GM18867 (cell line): ENCODE measurements around the gene TMEM184B.

ENCODE experiments used
- ATAC-seq: cut with Tn5 transposase; IDR thresholded peaks from one replicate; pipeline ENCODE4 v1.9.1; 2021; ENCODE audit warnings: mild to moderate bottlenecking, moderate library complexity; ENCODE audit not compliant: unreplicated experiment

The TMEM184B gene

GRCh38 chr22:38308791-38309498 is 36.1 kb upstream of the TMEM184B start:
- ATAC-seq, result no peak

- peak; percentile 64 for ATAC-seq
Observed at GRCh38 chr22:38305471-38306448, 33.0 kb upstream of the TMEM184B start.

- ATAC-seq, result no peak
Observed at GRCh38 chr22:38304526-38304925, 31.7 kb upstream of the TMEM184B start.

GRCh38 chr22:38303974-38304373 is 31.2 kb upstream of the TMEM184B start:
- no peak for ATAC-seq

GRCh38 chr22:38302906-38303305 is 30.1 kb upstream of the TMEM184B start:
- no peak for ATAC-seq

GRCh38 chr22:38300946-38301345 is 28.1 kb upstream of the TMEM184B start:
- no peak for ATAC-seq

GRCh38 chr22:38300197-38300945 is 27.6 kb upstream of the TMEM184B start:
- ATAC-seq, result no peak

- no peak for ATAC-seq
Observed at GRCh38 chr22:38299770-38300102, 26.9 kb upstream of the TMEM184B start.

GRCh38 chr22:38298312-38299005 is 25.6 kb upstream of the TMEM184B start:
- ATAC-seq, result no peak

- ATAC-seq, result no peak
Observed at GRCh38 chr22:38296372-38296771, 23.6 kb upstream of the TMEM184B start.

- no peak for ATAC-seq
Observed at GRCh38 chr22:38295863-38296262, 23.1 kb upstream of the TMEM184B start.

- ATAC-seq, result no peak
Observed at GRCh38 chr22:38295339-38295738, 22.5 kb upstream of the TMEM184B start.

- ATAC-seq, result no peak
Observed at GRCh38 chr22:38294193-38294592, 21.4 kb upstream of the TMEM184B start.

GRCh38 chr22:38292694-38293093 is 19.9 kb upstream of the TMEM184B start:
- ATAC-seq, result no peak

GRCh38 chr22:38291201-38291777 is 18.5 kb upstream of the TMEM184B start:
- ATAC-seq, result no peak

GRCh38 chr22:38290347-38290746 is 17.5 kb upstream of the TMEM184B start:
- ATAC-seq, result no peak

GRCh38 chr22:38289583-38290082 is 16.8 kb upstream of the TMEM184B start:
- ATAC-seq, result no peak

- ATAC-seq, result no peak
Observed at GRCh38 chr22:38286915-38287669, 14.3 kb upstream of the TMEM184B start.

GRCh38 chr22:38285018-38285417 is 12.2 kb upstream of the TMEM184B start:
- no peak for ATAC-seq

GRCh38 chr22:38284042-38284402 is 11.2 kb upstream of the TMEM184B start:
- no peak for ATAC-seq
